Lower leg skin (tissue), 3 donors: ENCODE results near the gene DAB2IP.

Experiments
- POLR2A ChIP-seq, 2 donors: fragments of 450-650 bp; IDR thresholded peaks; one replicate each; pipeline ENCODE4 v1.6.1; 2016 to 2017; ENCODE audit warnings: antibody characterized with exemption in 2 of 2, mild to moderate bottlenecking in 1 of 2, moderate library complexity in 1 of 2
- TF ChIP-seq, protein P1 (sequence below), 3 donors: fragments of 450-650 bp; IDR thresholded peaks; one replicate each; pipeline ENCODE4 v1.5.1; 2016; ENCODE audit warnings: antibody characterized with exemption in 3 of 3, mild to moderate bottlenecking in 3 of 3, moderate library complexity in 2 of 3

DNA sequence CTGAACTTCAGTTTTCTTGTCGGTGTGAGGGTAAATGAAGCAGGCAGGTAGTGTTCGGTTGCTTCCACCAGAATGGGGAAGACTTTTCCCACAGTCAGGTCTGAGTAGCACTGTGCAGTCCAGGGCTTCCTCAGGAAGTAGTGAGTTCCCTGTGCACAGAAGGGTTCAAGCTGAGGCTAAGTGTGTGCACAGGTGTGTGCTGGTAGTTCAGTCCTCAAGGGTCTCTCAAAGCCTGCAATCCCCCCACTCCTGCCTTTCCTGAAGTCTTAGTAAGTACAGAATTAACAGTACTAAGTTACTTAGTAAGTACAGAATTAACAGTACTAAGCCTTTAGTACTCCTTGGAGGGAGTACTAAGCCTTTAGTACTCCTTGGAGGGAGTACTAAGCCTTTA lies 1.4 kb downstream of the DAB2IP start:
- TF ChIP-seq, protein P1, sequence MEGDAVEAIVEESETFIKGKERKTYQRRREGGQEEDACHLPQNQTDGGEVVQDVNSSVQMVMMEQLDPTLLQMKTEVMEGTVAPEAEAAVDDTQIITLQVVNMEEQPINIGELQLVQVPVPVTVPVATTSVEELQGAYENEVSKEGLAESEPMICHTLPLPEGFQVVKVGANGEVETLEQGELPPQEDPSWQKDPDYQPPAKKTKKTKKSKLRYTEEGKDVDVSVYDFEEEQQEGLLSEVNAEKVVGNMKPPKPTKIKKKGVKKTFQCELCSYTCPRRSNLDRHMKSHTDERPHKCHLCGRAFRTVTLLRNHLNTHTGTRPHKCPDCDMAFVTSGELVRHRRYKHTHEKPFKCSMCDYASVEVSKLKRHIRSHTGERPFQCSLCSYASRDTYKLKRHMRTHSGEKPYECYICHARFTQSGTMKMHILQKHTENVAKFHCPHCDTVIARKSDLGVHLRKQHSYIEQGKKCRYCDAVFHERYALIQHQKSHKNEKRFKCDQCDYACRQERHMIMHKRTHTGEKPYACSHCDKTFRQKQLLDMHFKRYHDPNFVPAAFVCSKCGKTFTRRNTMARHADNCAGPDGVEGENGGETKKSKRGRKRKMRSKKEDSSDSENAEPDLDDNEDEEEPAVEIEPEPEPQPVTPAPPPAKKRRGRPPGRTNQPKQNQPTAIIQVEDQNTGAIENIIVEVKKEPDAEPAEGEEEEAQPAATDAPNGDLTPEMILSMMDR (IDR thresholded peaks at IDR 0.05) = no peak
- no peak for TF ChIP-seq POLR2A (IDR thresholded peaks at IDR 0.05)
